ENCODE data around the gene CCER1. TPM values are rescaled to one million over a fixed set of nuclear protein-coding genes. Genes with fewer than 3 reads are reported as not detected.
"Not testable (repeated sequence)": the region's sequence is repeated elsewhere in the genome, so short reads cannot be mapped to it uniquely, and the experiment has no call there.

CCER1 gene, protein sequence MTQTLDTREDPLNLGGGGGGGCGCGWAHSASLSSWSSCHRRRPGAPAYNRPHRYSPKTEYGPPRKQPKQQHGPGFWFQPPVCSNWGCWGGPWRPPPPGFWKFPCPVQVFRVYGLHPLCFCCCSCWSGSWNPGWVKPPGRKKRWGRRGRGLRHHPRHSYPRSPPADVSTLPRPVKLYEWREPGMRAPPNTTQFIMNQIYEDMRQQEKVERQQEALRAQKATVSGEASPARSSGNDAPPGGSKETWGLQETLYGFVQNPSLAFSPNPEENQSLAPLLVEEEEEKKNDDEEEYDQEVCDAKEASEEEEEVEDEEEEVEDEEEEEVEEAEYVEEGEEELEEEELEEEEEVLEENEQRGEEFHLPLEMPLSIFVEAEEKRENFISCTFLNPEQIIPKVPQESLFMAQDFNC
- not detected in 2 replicates for total RNA-seq (2014; rRNA removed; shearing (Covaris generic))

DNA sequence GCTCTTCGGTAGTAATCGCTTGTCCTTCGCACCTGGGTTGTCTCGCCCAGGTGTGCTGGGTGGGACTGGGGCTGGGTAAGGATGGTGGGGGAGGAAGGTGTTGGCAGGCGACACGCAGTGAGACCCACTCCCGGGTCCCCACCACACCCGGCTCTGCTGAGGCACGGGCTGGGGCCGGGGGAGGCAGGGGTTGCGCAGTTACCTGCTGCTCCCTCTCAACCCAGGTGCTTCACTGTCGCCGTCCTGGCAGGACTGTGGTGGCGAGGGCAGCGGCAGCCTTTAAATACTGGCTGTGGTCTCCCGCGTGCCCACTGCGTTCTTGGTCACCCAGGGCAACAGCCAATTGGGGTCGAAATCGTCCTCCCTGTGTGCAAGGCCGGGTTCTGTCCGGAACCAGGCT is at the start of gene CCER1:
Gene CCER1 (minus strand): TSS at position 256 of the 400 bp plus-strand sequence. CDS start 434 bp downstream, outside the sequence.
- DNase-seq (ENCODE audit: low read depth) = no peak

DNA sequence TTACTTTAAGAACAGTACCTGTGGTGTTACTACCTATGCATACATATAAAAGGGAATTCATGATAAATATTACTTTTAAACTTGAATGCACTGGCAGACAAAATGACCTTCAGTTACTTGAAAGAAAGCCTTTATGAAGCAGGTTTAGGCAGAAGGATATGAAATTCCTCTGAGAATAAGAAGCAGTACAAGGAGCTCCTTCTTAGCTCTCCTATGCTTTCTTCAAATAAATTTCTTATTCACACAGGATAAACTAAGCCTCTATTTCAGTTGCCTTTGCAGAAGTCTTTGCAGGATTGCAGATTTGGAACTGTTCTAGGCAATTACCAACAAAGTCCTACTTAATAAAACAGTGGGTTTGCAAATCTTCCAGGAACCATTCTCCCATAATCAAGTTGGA is 48.8 kb upstream of the CCER1 start:
- DNase-seq (ENCODE audit: low read depth) = no peak

DNA sequence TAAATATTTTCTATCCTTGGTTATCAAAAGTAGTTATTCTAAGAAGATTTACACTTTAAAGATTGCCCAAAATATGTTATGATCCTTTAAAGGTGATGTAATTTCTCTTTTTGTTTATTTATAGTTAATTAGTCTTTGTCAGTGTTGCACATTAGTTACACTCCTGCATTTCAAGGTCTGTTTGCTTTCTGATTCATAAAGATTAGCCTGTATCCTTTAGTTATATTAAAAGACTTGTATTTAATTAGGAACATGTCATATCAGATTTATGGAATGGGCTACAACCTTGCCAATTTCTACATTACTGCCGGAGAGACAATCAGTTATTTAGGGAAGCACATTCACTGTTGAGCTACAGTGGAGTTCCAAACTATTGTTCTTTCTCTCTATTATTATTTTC is 46.3 kb upstream of the CCER1 start:
- DNase-seq (ENCODE audit: low read depth) = no peak

DNA sequence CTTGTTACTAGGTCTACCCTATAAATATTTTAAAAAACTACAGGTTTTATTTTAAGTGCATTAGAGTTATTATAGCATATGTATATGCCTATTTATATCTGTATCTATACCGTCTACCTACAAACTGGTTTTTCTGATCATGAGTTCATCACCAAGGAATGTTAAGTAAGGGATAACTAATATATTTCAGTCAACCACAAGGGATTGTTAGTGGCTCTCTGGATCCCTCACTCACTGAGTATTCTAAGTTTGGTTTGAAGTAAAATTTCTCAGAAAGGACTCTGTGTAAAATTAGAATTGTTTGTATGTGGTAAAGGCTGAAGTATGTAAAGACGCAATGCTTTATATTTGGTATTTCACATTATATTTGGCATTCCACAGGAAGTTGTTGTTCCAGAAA is 45.0 kb upstream of the CCER1 start:
- DNase-seq (ENCODE audit: low read depth) = no peak

DNA sequence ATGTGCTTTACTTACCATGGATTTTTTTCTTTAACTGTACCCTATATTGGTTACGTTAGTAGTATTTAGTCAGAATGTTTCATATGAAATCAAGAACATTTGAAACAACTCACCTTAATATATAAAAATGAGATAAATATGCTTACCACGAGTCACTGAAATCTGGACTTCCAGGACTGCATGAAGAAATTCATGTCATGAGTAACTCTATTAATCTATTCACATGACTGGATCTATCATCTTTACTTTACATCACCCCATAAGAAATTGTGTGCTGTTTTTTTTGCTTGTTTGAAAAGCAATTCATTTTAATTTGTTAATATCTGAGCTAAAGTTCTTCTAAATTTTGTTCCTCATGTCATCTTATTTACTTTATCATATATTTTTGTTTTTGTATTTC is 44.6 kb upstream of the CCER1 start:
- DNase-seq (ENCODE audit: low read depth) = no peak

DNA sequence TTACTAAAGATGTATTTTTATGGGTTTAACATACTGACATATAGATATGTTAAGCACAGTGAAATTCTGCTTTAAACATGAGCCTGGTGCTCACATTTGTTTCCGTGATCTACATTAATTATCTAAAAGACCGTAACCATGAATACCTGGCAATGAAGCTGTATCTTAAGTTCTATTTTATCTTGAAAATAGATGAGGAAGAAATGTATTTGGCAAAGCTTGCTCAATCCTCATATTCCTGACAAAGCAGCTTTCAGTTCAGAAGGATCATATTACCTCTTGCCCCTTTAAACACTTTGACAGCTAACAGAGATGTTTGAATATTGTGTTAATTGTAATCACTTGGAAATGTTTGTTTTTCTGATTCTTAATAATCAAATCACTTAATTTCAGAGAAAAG is 40.0 kb upstream of the CCER1 start:
- DNase-seq (ENCODE audit: low read depth) = no peak

DNA sequence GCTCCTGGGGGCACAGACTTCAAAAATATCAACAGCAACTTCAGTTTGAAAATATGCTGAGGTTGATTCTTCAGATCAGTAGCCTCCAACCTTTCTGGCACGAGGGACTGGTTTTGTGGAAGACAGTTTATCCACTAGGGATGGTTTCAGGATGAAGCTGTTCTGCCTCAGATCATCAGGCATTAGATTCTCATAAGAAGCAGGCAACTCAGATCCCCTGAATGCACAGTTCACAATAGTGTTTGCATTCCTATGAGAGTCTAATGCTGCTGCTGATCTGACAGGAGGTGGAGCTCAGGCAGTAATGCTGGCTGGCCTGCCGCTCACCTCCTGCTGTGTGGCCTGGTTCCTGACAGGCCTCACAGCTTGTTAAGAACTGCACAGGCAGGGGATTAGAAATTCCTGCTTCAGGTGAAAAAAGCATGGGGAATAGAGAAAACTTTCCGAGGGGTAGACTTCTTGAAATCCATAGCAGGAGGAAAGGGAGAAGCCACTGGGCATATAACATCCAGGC is 37.0 kb upstream of the CCER1 start:
- DNase-seq (ENCODE audit: low read depth) = no peak

DNA sequence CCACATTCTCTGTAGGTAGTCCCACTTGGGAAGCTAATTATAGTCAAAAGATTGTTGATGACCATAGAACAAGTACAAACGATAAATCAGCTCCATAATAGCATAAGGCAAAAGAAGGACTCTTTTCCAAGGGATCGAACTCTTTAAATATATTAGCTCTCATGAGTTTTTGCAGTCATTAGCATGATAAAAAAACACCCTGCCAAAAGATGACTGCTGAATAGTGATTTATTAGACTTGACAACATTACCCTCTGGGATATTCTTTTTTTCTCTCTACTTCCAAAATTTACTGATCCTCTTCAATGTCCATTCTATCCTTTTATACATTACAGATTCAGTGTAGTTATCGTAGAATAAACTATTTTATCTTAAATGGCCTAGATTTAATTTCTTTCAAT is 35.6 kb upstream of the CCER1 start:
- DNase-seq (ENCODE audit: low read depth) = no peak

DNA sequence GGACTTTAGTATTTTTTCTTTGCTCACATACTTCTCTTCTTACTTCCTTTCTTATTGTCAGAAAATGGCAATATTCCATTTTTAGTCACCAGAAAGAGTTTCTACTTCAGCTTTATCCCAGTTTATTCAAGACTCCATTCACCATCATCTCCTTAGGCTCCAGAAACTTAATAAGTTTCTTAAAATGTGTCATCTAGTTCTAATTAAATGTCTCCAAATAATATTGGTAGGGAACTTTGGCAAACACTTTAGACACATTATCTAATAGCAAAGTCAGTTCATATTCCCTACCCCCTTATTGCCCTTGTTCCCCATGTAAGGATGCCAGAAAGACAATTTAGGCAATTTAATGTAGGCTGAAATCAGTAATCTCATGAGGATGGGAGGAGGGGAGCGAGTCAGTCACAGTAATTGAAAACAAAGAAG is 34.7 kb upstream of the CCER1 start:
- DNase-seq (ENCODE audit: low read depth) = no peak

DNA sequence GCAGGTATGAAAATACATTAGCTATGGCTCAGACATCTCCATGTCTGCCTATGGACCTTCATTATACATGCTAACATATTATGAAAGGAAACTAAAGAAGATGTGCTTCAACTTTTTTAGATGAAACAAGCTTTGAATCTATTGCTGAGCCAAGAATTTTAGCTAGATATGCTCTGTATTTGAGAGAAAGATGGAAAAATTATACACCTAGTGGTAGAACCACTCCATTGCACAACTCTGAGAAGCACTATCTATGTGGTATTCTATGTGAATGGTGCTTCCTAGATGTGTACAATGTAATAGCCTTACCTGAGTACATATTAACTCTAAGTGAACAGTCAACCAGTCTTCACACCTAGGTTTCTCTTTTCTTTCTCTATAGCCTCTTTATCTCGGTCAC is 32.5 kb upstream of the CCER1 start:
- DNase-seq (ENCODE audit: low read depth) = no peak

DNA sequence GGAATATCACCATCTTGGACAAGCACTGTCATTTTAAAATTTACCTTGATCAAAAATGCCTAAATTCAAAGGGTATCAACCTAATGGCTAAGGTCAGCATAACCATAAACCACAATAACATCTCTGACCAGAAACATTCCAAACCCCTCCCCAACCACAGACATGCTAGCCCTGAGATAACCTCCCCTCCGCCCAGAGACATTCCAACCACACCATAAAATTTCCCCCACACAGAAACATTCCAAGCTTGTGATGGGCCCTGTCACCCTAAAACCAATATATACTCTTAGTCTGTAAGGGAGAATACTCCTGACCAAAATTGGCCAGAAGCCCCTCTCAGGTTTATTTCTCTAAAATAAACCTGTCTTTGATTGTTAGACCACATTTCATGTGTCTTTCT is 32.1 kb upstream of the CCER1 start:
- DNase-seq (ENCODE audit: low read depth) = peak; percentile 43

DNA sequence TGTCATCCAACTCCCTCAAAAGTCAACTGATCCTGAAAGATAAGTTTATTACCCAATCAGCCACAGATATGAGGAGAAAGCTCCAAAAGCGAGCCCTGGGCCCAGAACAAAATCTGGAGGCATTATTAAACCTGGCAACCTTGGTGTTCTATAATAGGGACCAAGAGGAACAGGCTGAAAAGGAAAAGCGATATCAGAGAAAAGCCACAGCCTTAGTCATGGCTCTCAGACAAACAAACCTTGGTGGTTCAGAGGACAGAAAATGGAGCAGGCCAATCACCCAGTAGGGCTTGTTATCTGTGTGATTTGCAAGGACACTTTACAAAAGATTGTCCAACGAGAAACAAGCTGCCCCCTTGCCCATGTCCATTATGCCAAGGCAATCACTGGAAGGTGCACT is 30.4 kb upstream of the CCER1 start:
- not testable (repeated sequence) for DNase-seq (ENCODE audit: low read depth)

DNA sequence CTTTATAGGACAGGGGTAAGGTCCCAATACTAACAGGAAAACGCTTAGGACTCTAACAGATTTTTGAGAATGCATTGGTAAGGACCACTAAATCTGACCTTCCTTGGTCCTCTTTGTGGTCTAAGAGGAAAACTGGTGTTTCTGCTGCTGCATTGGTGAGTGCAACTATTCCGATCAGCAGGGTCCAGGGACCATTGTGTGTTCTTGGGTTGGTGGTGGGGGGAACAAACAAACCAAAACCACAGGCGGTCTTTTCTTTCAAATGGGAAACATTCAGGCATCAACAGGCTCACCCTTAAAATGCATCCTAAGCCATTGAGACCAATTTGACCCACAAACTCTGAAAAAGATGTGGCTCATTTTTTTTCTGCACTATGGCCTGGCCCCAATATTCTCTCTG is 29.1 kb upstream of the CCER1 start:
- DNase-seq (ENCODE audit: low read depth) = no peak

DNA sequence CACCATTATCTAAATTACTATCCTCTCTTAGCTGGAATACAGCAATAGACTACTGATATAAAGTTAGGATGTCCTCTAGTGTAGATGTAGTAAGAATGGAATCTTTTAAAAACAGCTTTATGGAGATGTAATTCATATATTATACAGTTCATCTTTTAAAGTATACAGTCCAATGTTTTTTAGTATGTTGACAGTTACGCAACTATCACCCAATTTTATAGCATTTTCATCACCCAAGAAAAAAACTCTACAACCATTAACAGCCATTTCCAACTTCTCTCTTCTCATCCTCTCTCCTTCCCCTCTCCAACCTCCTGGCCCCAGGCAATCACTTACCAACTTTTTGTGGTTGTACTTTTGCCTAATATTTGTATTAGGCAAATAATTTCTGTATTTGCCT is 27.2 kb upstream of the CCER1 start:
- no peak for DNase-seq (ENCODE audit: low read depth)

DNA sequence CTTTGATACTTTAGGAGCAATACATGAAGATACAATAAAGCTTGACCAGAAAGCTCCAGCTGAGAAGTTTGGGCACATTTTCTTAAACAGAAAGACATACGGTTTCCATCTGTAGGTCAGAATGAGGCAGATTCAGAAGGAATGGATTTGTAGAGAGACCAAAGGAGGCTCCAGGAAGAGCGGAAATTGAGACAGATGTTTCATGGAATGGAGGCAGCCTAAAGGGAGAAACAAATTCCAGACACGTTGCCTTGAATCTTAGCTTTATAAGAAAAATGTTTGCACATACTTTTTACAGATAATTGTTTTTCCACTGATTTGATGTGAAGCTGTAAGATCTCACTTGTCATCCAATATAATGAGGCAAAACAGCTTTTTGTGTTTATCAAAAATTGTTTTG is 25.0 kb upstream of the CCER1 start:
- DNase-seq (ENCODE audit: low read depth) = peak; percentile 43

DNA sequence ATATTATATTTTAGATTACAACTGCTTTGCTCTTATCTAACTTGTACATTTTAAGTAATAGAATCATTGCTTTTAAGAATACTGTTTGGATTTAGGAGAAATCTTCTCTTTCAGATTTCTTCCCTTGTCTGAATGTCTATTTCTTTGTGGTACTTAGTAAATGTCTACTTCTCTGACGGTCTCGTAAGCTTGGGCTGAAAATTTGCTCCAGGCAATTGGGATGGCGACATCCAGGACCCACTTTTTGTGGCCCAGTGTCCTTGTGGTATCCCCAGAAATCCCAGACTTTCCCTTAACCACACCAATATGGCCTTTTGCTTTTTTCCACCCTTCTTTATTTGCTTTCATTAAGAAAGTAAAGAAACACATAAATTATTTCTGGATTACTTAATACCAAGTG is 24.0 kb upstream of the CCER1 start:
- no peak for DNase-seq (ENCODE audit: low read depth)

DNA sequence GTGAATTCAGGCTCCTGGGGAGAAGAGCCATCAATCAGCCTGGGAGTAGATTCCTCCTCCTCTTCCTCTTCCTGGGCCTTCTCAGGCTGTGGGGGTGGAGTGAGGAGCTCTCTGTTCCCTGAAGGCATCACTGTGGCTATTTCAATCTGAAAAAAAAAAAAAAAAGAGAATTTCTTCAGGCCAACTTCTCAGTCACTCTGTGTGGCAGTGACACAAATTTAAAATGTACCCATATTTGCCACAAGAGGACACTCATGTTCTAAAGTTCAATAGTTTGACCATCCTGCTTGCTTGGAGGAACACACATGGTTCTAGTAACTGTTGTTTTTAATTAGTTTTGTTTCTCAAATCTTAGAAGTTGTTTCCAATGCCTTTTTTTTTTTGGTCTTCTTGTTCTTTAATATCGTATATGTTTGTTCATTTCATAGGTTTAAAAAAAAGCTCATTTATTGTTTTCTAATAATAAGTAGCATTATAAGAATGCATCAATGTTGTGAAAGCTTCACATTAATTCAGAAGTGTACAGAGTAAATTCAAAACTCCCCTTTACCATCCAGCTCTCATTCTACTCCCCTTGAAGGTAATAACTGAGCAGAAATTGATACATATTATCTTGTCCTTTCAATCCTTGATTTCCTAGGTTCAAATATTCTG is 23.3 kb upstream of the CCER1 start:
- peak; percentile 68 for DNase-seq (ENCODE audit: low read depth)

DNA sequence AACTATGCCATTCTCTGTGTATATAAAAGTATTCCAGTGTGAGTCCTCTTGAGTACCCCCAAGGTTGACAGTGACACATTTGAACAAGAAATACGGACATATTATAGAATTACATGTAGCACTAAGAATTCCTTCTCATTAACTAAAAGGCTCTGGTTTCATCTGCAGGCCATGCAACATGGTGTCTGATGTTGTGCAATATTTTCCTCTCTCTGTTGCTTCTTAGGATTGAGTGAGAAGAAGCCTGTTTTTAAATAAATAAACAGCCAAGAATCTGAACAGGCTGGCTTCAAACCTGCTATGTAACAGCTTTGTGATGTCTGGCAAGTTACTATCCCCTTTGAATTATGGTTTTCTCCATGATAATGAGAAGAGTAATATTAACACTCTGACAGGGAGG is 22.2 kb upstream of the CCER1 start:
- no peak for DNase-seq (ENCODE audit: low read depth)

DNA sequence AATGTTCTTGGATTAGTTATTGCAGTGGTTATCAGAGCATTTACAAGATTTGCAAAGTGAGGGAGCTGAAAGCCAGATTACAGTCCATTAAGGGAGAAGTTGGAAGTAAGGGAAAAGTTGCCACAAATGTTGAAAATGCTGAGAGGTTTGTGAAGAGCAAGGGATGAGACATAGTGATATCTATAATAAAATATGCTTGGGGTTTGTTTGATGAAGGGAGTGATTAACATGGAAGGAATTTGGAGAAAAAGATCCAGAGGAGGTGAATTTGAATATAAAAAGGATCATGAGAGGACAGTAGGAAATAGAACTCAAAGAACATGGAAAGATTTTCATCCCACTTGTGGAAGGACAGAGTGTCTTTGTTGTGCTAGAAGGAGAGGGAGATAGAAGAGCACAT is 19.3 kb upstream of the CCER1 start:
- DNase-seq (ENCODE audit: low read depth) = peak; percentile 52

DNA sequence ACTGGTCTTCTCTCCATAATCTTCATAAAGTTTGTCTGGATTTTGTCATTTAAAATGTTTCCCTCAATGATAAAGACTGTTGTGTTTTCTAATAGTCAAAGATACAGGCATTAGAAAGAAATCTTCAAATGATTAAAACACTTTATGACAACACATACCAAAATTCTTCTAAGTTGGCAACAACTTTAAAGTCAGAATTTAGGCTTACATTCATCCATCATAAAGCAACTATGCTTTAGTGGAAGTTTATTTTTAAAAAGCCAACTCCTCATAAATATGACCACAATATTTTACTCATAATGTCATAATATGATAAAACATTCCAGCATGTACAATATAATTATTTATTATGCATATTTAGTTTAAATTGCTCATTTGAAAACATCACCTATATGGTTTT is 17.2 kb upstream of the CCER1 start:
- no peak for DNase-seq (ENCODE audit: low read depth)

DNA sequence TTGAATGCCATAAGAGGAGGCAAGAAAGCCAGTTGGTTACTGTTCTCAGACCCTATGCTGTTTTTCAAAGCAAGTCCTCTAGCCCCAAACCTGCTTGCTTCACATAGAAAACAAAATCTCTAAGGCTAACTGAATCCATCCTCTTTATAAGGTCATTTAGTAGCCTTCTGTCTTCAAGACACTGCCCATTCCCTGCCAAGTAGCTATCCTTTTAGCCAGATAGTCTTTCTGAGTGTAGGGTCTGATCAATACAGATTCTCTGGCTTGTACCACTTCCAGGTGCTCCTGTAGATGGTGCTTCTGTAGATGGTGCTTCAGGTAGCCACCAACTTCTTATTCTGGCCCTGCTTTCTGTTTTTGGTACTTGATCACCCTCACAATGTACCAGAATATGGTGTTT is 15.9 kb upstream of the CCER1 start:
- DNase-seq (ENCODE audit: low read depth) = no peak

DNA sequence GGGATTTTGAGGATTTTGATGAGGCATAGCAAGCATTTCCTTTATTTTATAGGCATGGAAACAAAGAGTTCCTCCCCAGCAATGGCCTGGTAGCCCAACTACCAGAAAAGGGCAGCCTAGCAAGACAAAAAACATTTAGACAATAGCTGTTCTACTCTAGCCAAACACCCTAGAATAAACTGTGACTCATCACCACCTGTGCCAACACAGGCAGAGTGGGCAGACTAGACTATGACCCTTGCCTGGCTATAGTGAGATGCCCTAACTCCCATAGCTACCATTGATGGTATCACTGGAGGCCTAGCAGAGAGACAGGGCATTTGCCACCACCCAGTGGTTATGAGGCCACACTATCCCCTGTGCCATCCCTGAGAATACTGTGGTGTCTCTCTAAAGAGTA is 15.5 kb upstream of the CCER1 start:
- peak; percentile 30 for DNase-seq (ENCODE audit: low read depth)

DNA sequence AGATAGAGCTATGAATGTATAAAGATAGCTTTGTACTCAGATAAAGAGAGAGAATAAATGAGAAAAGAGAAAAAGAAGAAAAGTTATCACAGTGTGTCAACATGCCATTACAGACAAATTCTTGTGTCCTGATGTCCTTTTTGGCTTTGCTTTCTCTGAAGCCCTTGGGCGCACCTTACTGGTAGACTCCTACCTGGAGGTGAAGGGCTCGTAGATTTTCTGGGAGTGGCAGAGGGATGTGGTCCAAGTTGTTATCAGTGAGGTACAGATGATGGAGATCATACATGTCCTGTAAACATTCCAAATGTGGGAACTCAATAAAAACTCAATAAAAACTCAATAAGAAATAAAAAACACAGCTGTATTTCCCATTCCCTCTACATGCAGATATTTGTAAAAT is 14.9 kb upstream of the CCER1 start:
- DNase-seq (ENCODE audit: low read depth) = no peak
